GM18858 (cell line): ENCODE data around the gene MSI2.
A peak's percentile ranks its signal among the peaks of the same experiment; 100 is the strongest.

Experiments used
- ATAC-seq: cut with Tn5 transposase; IDR thresholded peaks from one replicate; pipeline ENCODE4 v1.9.1; 2021; ENCODE audit not compliant: unreplicated experiment

The MSI2 gene

DNA sequence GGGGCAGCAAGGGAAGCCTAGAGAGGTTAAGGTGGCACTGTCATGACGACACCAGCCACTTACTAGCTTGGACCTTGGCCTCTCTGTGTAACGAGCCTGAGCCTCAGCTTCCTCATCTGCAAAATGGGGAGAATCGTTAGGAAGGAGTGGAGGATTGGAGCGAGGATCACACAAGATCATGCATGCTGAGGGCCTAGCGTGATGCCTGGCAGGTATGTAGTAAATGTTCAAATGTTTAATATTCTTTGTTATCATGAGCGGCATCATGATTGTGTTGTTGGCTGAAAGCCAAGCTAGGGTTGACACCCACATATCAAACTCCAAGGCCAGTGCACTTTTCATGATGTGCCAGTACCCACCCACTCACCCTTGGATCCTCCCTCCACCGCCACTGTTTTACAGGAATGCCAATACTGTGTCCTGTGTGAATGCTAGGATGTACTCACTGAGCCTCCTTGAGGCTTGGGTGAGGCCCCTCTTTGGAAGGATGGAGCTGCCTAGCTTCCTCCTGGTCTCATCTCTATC is 192.5 kb downstream of the MSI2 start:
- ATAC-seq: no peak

- ATAC-seq: no peak
These were observed 194.9 kb downstream of the MSI2 start for GRCh38 chr17:57451191-57451590.

GRCh38 chr17:57451643-57452042 is 195.3 kb downstream of the MSI2 start:
- ATAC-seq: no peak

DNA sequence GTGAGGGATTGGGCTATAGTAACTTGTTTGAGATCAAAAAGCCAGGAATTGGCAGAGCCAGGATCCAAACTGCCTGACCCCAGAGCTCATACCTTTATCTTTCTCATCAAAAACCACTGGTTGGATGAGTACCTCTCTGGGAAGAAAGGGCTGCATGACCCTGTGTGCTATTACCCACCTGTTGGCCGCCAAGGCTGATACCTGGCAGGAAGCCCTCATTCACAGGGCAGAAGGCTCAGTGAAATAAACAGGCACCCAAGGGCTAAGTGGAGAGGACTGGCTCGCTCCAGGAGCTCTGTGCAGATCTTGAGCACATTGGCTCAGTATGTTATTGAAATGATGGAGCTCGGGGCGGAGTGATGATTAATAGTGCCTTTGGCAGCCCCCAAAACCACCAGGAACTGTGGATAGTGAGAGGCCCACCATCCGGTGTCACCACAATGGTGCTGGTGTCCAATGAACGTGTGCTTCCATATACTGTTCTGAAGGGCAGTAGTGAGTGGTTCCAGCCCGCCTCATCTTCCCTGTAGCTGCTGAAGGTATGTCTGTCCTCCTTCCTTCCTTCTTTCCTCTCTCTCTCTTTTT is 197.6 kb downstream of the MSI2 start:
- no peak for ATAC-seq

DNA sequence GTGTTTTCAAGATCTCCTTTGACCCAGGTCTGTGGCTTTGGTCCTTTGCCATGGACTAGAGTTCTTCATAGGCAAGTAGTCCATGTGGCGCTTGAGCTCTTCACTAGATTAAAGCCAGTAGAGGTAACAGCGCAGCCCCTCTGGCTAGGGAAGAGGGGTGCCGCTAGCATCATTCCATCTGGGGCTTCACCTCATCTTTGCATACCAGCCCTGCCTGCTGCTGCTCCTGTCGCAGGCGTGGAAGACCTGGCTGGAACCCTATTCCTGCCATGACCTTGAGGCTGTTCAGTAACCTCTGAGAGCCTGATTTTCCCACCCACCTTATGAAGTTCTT is 198.4 kb downstream of the MSI2 start:
- no peak for ATAC-seq

DNA sequence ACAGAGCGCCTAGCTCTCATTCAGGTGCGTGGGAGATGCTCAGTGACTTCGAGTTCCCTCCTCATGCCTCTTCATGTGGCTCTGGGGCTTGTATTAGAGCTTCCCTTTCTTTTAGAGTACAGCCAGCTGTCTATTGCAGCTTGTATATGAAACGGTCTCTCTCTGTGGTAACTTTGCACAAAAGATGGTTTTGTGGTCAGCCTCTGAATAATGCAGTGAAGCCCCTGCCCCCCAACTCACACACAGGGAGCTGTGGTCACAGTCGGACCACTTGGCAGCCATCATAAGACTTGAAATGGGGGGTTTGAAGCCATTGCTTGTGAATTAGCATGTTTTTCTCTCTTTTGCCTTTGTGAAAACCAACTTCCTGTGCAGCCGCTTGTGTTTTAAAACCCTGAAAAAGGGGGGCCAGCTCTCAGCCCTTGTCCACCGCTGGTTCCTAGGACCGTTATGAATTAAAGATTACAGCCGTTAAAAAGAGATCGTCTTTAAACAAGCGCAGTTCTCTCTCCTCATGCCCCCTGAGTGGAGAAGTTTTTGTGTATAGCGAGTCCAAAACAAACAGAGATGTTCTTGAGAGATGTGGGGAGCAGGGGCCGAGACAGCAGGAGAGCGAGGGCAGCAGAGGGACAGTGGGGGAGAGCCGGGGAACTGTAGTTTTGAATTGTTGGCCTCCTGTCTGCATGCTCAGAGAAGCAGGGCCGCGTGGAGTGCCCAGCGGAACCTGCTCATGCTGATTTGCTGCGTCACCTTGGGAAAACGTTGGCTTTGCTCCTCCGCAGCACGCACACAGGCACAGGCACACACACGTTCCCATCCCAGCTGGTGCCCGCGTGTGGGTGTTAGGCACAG is 199.0 kb downstream of the MSI2 start:
- ATAC-seq: peak; percentile 66

DNA sequence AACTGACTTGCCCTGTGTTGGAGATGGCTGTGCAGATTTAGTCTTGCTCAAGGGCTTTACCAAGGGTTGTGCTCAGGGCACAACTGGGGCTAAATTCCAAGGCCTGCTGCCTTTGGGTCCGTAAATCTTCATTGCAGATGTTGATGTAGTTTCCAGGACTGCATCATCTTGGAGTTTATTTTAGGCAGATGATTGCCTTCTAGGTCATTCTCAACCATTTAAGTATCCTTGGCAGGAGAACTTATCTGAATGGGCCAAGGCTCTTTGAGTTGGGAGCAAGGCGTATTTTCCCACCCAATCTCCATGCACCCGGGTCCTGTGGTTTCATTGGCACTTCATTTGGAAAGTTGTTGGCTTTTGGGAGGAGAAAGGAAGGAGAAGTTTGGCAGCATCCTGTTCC is 200.3 kb downstream of the MSI2 start:
- no peak for ATAC-seq

DNA sequence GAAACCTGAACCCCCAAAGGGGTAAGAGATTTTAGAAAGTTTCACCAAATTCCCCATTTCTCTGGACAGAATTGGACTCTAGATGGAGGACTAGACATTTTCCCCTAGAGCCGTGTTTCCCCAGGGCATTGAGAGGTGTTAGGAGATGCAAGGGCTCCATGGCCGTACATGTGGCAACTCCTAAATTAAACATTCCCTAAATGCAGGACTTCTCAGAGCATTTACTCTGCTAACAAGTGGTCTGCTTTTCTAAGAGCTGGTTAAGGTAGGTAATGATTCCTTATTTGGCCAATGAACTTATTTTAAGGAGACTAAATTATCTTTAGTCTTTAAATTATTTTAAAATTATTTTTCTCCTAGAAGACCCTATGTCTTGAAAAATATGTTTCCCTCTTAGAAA is 200.9 kb downstream of the MSI2 start:
- ATAC-seq: no peak

DNA sequence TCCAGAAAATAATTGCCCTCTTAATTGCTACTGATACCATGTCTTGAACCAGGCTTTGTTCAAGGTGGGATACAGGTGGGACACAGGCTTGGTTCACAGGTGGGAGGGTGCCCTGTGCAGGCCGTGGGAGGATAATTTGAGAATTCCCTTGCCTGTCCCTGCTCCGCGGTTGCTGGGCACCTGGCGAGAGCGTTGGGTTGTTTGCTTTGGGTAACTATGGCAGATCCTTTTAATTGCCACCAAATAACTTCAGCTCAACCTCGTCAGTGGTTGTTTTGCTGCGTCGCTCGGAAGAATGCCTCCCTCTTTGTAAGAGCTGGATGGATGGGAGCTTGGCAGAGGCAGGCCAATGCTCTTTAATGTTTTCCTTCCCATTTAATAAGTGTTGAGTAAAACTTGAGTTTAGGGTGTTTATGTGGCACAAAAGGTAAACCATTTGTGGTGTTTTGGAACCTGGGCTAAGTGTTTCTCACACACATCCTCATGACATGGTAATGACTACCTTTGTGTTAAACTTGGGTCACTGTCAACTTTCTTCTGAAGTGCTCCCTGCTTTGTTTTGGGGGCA is 202.5 kb downstream of the MSI2 start:
- no peak for ATAC-seq

DNA sequence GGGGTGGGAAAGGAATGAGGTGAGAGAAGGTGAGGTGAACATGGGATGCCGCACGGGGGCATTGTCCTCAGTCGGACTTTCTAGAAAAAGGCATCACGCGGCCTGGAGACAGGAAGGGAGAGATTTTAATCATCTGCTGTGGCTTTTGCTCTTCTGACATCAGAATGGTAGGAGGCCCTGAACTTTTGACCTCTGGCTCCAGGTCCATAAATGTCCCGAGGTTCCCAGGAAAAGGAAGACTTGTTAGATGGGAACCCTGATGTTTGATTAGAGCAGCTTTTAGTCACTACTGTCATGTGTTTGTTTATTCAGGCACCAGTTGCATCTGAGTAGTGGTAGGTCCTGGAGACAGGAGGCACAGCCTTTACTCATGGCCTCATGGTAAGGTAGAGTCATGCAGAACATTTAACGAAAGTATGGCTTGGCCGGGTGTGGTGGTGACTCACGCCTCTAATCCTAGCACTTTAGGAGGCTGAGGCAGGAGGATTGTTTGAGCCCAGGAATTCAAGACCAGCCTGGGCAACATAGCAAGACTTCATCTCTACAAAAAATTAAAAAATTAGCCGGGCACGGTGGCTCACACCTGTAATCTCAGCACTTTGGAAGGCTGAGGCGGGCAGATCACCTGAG is 203.1 kb downstream of the MSI2 start:
- no peak for ATAC-seq

GRCh38 chr17:57461082-57461481 is 204.8 kb downstream of the MSI2 start:
- ATAC-seq: no peak

DNA sequence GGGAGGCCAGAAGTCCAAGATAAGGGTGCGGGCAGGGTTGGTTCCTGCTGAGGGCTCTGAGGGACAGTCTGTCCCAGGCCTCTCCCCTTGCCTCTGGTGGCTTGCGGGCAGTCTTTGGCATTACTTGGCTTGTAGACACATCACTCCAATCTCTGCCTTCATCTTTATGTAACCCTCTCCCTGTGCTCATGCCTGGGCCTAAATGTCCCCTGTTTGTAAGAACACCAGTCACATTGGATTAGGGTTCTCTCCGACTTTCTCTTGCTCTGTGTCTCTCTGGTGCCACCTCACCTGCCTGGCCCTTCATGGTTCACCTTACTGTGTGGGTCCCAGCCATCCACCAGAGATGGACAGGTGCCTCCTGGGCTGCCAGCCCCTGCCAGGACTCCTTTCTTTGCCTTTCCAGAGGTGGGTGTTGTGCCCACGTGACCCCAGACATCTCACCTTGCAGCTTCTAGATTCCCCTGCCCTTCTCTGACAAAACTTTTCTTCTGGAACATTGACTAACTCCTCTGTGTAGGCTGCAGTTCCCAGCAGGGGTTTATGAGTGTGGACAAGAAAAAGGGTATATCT is 205.8 kb downstream of the MSI2 start:
- ATAC-seq: no peak

GRCh38 chr17:57463103-57463885 is 207.0 kb downstream of the MSI2 start:
- ATAC-seq: peak; percentile 81

DNA sequence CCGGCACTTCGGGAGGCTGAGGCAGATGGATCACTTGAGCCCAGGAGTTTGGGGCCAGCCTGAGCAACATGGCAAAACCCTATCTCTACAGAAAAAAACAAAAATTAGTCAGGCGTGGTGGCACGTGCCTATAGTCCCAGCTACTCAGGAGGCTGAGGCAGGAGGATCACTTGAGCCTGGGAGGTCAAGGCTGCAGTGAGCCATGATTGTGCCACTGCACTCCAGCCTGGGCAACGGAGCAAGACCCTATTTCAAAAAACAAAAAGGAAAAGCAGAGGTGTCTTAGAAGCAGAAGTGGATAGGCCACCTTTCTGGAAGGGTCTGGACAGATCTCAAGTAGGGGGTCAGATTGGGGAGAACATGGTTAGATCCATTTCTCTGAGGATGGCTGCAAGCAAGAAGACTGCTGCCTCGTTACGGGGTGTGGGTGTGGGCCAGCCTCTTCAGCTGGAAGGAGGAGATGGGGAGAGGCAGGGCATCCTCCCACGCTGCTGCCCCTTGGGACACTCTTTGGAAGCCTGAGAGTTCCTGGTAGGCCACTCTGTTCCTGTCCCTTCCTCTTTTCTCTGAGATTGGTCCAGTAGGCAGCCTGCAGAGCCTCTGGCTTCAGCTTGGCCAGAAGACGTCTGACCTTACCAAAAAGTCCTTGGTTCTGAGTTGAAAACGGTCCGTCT is 208.0 kb downstream of the MSI2 start:
- no peak for ATAC-seq

- ATAC-seq: no peak
These were observed 209.3 kb downstream of the MSI2 start for GRCh38 chr17:57465610-57466009.

- ATAC-seq: no peak
These were observed 209.7 kb downstream of the MSI2 start for GRCh38 chr17:57466017-57466471.

DNA sequence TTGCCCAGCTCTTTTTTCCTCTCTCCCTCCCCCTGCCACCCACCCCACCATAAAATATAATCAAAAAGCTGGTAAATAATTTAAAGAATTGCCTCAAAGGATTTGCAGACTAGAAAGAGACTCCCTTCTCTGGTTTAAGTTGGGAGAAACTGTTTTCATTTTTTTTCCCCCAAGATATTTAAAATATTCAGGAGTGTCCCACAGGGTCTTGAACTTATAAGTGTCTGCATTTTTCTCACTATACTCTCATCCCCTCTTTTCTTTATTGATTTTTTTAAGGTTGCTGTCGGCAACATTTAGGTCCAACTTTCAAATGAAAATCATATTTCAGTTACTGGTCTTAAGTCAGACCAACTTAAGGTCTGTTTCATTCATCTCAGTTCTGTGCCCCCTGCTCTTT is 210.2 kb downstream of the MSI2 start:
- ATAC-seq: no peak

DNA sequence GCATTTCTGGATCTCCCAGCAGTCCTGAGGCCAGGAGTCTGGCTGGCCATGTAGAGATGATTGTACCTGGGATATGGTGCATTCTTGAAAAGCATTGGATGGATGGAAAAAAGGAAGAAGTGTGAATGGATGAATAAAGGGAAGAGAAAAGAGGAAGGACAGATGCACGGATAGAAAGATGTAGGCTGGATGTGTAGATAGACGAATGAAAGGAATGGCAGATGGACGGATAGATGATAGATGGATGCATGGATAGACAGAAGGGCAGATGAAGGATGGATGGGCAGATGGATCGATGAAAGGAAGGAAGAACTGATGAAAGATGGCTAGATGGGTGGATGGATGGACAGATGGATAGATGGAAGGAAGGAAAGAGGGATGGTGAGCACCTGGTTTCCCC is 210.9 kb downstream of the MSI2 start:
- no peak for ATAC-seq

GRCh38 chr17:57467801-57468200 is 211.5 kb downstream of the MSI2 start:
- no peak for ATAC-seq
